ENCODE measurements around the gene HS3ST6.
"Not testable (repeated sequence)": the region's sequence is repeated elsewhere in the genome, so short reads cannot be mapped to it uniquely, and the experiment has no call there.

The HS3ST6 gene

GRCh38 chr16:1941162-1942046 lies 23.2 kb upstream of the HS3ST6 start:
- H3K9me3 Mint-ChIP-seq: no peaks in the 10 kb centered on the region
- no peak overlapping the region for H3K27ac Mint-ChIP-seq
- H3K4me1 Mint-ChIP-seq: peaks cover 6% of the 10 kb centered on the region
- ATAC-seq (ENCODE audit: low read depth) (no peak), DNase-seq (ENCODE audit: low spot score in 2 of 2) (no peak)
- H3K36me3 Mint-ChIP-seq: peaks cover 3% of the 10 kb centered on the region
- peak overlapping the region; percentile 81 for H3K4me3 Mint-ChIP-seq
- H3K27me3 Mint-ChIP-seq: no peaks in the 10 kb centered on the region

GRCh38 chr16:1940273-1941161 lies 22.3 kb upstream of the HS3ST6 start:
- Mint-ChIP-seq H3K27me3 (no peaks in the 10 kb centered on the region), H3K9me3 (no peaks in the 10 kb centered on the region), H3K27ac (no peak overlapping the region), H3K4me1 (peaks cover 6% of the 10 kb centered on the region), H3K36me3 (peaks cover 3% of the 10 kb centered on the region), H3K4me3 (no peak overlapping the region)
- DNase-seq (ENCODE audit: low spot score in 2 of 2) (no peak), ATAC-seq (ENCODE audit: low read depth) (no peak)

- not testable (repeated sequence) for ATAC-seq (ENCODE audit: low read depth); H3K36me3 Mint-ChIP-seq; H3K4me3 Mint-ChIP-seq; H3K27ac Mint-ChIP-seq; H3K4me1 Mint-ChIP-seq; H3K9me3 Mint-ChIP-seq; H3K27me3 Mint-ChIP-seq; DNase-seq (ENCODE audit: low spot score in 2 of 2)
Observed at GRCh38 chr16:1939833-1940232, 21.6 kb upstream of the HS3ST6 start.

- Mint-ChIP-seq H3K27me3 (no peaks in the 10 kb centered on the region), H3K27ac (no peak overlapping the region), H3K4me1 (peaks cover 6% of the 10 kb centered on the region), H3K9me3 (no peaks in the 10 kb centered on the region), H3K4me3 (no peak overlapping the region), H3K36me3 (peaks cover 3% of the 10 kb centered on the region)
- ATAC-seq (ENCODE audit: low read depth): no peak
- no peak for DNase-seq (ENCODE audit: low spot score in 2 of 2)
Observed at GRCh38 chr16:1938910-1939309, 20.7 kb upstream of the HS3ST6 start.

- no peak for DNase-seq (ENCODE audit: low spot score in 2 of 2)
- Mint-ChIP-seq H3K36me3 (peaks cover 3% of the 10 kb centered on the region), H3K9me3 (no peaks in the 10 kb centered on the region), H3K27me3 (peaks cover 1% of the 10 kb centered on the region), H3K4me3 (no peak overlapping the region), H3K4me1 (peaks cover 6% of the 10 kb centered on the region), H3K27ac (no peak overlapping the region)
- ATAC-seq (ENCODE audit: low read depth): no peak
Observed at GRCh38 chr16:1938316-1938715, 20.1 kb upstream of the HS3ST6 start.

- peaks cover 2% of the 10 kb centered on the region for H3K4me1 Mint-ChIP-seq
- H3K27ac Mint-ChIP-seq: no peak overlapping the region
- no peak for DNase-seq (ENCODE audit: low spot score in 2 of 2)
Observed at GRCh38 chr16:1936945-1937479, 18.8 kb upstream of the HS3ST6 start.

GRCh38 chr16:1933097-1933661 lies 15.0 kb upstream of the HS3ST6 start:
- no peak for DNase-seq (ENCODE audit: low spot score in 2 of 2)
- ATAC-seq (ENCODE audit: low read depth): no peak
- Mint-ChIP-seq H3K27me3 (peaks cover 1% of the 10 kb centered on the region), H3K4me3 (no peak overlapping the region), H3K36me3 (no peaks in the 10 kb centered on the region), H3K27ac (no peak overlapping the region), H3K9me3 (no peaks in the 10 kb centered on the region), H3K4me1 (peaks cover 2% of the 10 kb centered on the region)

More at GRCh38 chr16:1936945-1937479, 18.8 kb upstream of the HS3ST6 start:
- Mint-ChIP-seq H3K9me3 (no peaks in the 10 kb centered on the region), H3K4me3 (no peak overlapping the region), H3K27me3 (peaks cover 1% of the 10 kb centered on the region), H3K36me3 (peaks cover 3% of the 10 kb centered on the region)
- ATAC-seq (ENCODE audit: low read depth): no peak

GRCh38 chr16:1932050-1933028 lies 14.1 kb upstream of the HS3ST6 start:
- peaks cover 1% of the 10 kb centered on the region for H3K27me3 Mint-ChIP-seq
- no peak overlapping the region for H3K27ac Mint-ChIP-seq
- H3K9me3 Mint-ChIP-seq: no peaks in the 10 kb centered on the region
- ATAC-seq (ENCODE audit: low read depth): no peak
- H3K36me3 Mint-ChIP-seq: no peaks in the 10 kb centered on the region
- peaks cover 2% of the 10 kb centered on the region for H3K4me1 Mint-ChIP-seq
- DNase-seq (ENCODE audit: low spot score in 2 of 2): no peak
- no peak overlapping the region for H3K4me3 Mint-ChIP-seq

- H3K9me3 Mint-ChIP-seq: no peaks in the 10 kb centered on the region
- peak overlapping the region; percentile 8 for H3K4me3 Mint-ChIP-seq
- no peak for ATAC-seq (ENCODE audit: low read depth)
- H3K27ac Mint-ChIP-seq: no peak overlapping the region
- DNase-seq (ENCODE audit: low spot score in 2 of 2): no peak
- H3K4me1 Mint-ChIP-seq: peaks cover 2% of the 10 kb centered on the region
- H3K27me3 Mint-ChIP-seq: peaks cover 1% of the 10 kb centered on the region
- no peaks in the 10 kb centered on the region for H3K36me3 Mint-ChIP-seq
Observed at GRCh38 chr16:1930338-1930720, 12.1 kb upstream of the HS3ST6 start.

GRCh38 chr16:1929578-1930337 lies 11.5 kb upstream of the HS3ST6 start:
- Mint-ChIP-seq H3K36me3 (no peaks in the 10 kb centered on the region), H3K27ac (no peak overlapping the region), H3K4me1 (peaks cover 2% of the 10 kb centered on the region), H3K27me3 (peaks cover 2% of the 10 kb centered on the region), H3K4me3 (peak overlapping the region; percentile 60), H3K9me3 (no peaks in the 10 kb centered on the region)
- peak; percentile 96 to 100 for DNase-seq (ENCODE audit: low spot score in 2 of 2)
- peak; percentile 94 for ATAC-seq (ENCODE audit: low read depth)

GRCh38 chr16:1929105-1929504 lies 10.9 kb upstream of the HS3ST6 start:
- DNase-seq (ENCODE audit: low spot score in 2 of 2): no peak
- no peaks in the 10 kb centered on the region for H3K36me3 Mint-ChIP-seq
- no peaks in the 10 kb centered on the region for H3K9me3 Mint-ChIP-seq
- peaks cover 7% of the 10 kb centered on the region for H3K27me3 Mint-ChIP-seq
- H3K27ac Mint-ChIP-seq: peak overlapping the region; percentile 45
- H3K4me3 Mint-ChIP-seq: peak overlapping the region; percentile 84
- H3K4me1 Mint-ChIP-seq: peaks cover 2% of the 10 kb centered on the region
- ATAC-seq (ENCODE audit: low read depth): peak; percentile 2

- Mint-ChIP-seq H3K4me3 (no peak overlapping the region), H3K27me3 (peaks cover 17% of the 10 kb centered on the region), H3K27ac (no peak overlapping the region), H3K36me3 (no peaks in the 10 kb centered on the region), H3K4me1 (peaks cover 3% of the 10 kb centered on the region), H3K9me3 (peaks cover 1% of the 10 kb centered on the region)
- ATAC-seq (ENCODE audit: low read depth): no peak
- no peak for DNase-seq (ENCODE audit: low spot score in 2 of 2)
Observed at GRCh38 chr16:1926271-1926670, 8.1 kb upstream of the HS3ST6 start.

Measured in memory B cell (primary cell).